GM10847 (cell line): Measurements from ENCODE around the gene EYA2.

Source experiments
- POLR2A ChIP-seq: IDR thresholded peaks from 2 replicates; pipeline ENCODE4 v1.6.1; 2011; ENCODE audit not compliant: insufficient read length; ENCODE audit errors: extremely low read depth

EYA2 gene

DNA sequence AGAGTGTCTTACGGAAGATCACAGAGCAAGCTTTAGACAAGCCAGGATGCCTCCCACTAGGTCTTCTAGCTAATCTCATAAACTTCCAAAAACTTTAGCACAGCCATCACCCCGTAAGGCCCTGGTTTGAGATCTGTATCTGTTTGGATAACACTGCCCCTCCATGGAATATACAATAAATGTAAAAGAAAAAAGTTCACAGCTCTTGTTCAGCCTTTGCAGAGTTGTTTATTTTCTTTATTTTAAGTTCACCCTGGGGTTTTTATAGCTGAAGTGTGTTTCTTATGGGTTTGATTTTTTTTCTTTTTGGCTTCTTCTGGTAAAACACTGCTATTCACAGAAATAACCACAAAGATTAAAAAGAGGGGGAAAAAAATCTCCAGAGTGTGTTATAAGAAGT, 125.6 kb downstream of the EYA2 start:
- no peak for TF ChIP-seq POLR2A

DNA sequence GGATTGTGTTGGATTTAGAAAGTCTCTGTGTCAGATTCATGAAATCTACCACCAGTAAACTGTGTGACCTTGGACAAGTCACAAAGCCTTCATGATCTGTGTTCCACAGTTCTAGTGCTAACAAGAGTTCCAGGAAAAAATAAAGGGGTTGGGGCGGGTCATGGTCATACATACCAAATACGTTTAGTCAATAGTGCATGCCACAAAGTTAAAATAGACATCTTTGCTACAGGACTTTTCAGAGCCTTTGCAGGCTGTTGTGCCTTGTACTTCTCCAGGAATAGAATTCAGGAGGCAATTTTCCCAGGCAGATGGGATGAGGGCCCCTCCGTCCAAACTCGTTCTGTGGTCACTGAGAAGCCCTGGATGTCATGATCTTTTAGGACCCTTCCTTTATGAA, 127.2 kb downstream of the EYA2 start:
- TF ChIP-seq POLR2A: no peak

GRCh38 chr20:47024461-47024937, 129.9 kb downstream of the EYA2 start:
- no peak for TF ChIP-seq POLR2A

DNA sequence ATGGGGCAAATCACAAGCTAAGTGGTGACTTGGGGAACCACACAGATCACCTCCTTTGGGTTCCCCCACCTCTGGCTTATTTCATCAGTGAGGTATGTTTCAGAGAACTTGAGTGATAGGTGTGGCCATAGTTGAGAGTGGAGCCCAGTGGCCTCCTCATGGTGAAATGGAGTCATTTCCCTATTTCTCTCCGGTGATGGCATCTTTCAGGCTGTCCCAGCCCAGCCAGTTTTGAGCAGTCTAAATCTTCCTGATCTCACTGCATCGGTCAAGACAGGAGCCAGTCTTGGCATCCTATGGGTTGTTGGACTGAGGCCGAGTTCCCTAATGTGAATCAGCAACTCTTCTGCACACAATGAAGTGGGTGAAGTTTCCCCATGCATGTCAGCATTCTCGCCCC, 132.4 kb downstream of the EYA2 start:
- no peak for TF ChIP-seq POLR2A

DNA sequence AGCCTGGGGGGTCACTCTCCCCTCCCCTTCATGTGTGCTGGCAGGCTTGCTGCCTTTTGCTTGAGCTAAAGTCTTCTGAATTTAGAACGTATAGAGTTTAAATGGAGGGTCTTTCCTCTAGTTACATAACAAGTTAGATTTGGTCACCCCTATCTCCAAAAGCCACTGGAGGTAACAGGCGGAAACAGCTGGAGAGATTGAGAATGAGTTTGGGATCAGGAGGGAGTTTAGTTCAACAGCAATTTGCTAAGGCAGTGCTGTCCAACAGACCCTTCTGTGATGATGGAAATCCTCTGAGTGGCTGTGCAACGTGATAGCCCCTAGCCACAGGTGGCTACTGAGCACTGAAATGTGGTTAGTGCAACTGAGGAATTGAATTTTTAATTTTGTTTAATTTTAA, 132.8 kb downstream of the EYA2 start:
- TF ChIP-seq POLR2A: no peak

DNA sequence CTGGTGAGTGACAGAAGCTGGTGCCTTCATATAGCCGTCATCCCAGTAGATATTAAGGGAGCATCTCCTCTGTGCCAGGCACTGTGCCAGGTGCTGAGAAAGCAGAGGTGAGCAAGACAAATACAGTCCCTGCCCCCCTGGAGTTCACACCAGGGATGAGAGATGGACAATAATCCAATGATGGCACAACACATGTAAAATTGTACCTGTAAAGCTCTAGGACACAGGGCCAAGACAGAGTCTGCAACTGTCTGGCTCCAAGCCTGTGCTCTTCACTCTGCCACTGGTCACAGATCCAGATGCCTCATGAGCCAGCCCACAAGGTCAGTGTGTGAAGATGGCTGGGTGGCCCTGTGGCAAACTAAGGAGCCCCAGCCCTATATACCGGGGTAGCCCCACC, 133.8 kb downstream of the EYA2 start:
- TF ChIP-seq POLR2A: no peak

GRCh38 chr20:47029845-47030244, 135.2 kb downstream of the EYA2 start:
- no peak for TF ChIP-seq POLR2A

GRCh38 chr20:47030271-47030810, 135.7 kb downstream of the EYA2 start:
- no peak for TF ChIP-seq POLR2A

GRCh38 chr20:47031004-47031403, 136.4 kb downstream of the EYA2 start:
- TF ChIP-seq POLR2A: no peak

- no peak for TF ChIP-seq POLR2A
Measured at GRCh38 chr20:47031821-47032220, 137.2 kb downstream of the EYA2 start.

- no peak for TF ChIP-seq POLR2A
Measured at GRCh38 chr20:47032933-47033578, 138.4 kb downstream of the EYA2 start.

GRCh38 chr20:47033665-47034064, 139.0 kb downstream of the EYA2 start:
- no peak for TF ChIP-seq POLR2A

- no peak for TF ChIP-seq POLR2A
Measured at GRCh38 chr20:47035026-47035590, 140.5 kb downstream of the EYA2 start.

GRCh38 chr20:47036091-47036870, 141.6 kb downstream of the EYA2 start:
- TF ChIP-seq POLR2A: no peak

GRCh38 chr20:47038566-47039560, 144.2 kb downstream of the EYA2 start:
- TF ChIP-seq POLR2A: no peak
